GM12891 (cell line): Measurements from ENCODE around the gene DDX10.

Experiments used
- POLR2A ChIP-seq: IDR thresholded peaks from 2 replicates; pipeline ENCODE4 v1.6.1; 2011; ENCODE audit warnings: low read depth, low read length, control low read depth
- POLR2AphosphoS5 ChIP-seq: IDR thresholded peaks from 2 replicates; pipeline ENCODE4 v1.6.1; 2011; ENCODE audit warnings: low read depth, low read length, control low read depth

DNA sequence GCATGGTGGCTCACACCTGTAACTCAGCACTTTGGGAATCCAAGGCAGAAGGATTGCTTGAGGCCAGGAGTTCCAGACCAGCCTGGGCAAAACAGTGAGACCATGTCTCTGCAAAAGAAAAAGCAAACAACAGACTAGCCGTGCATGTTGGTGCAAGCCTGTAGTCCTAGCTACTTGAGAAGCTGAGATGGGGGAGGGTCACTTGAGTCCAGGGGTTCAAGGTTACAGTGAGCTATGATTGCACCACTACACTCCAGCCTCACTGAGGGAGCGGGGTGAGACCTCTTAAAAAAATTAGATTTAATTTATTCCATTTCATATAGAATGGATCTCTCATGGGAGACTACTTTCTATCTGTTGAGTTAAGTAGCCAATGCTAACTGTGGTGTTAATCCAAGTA, 50.4 kb downstream of the DDX10 start:
- TF ChIP-seq POLR2A = no peak
- no peak for TF ChIP-seq POLR2AphosphoS5
